Parathyroid adenoma (tissue), 2 donors: ENCODE measurements around the gene TRAF5.
A peak's percentile ranks its signal among the peaks of the same experiment; 100 is the strongest.
"Not testable (repeated sequence)": the region's sequence is repeated elsewhere in the genome, so short reads cannot be mapped to it uniquely, and the experiment has no call there.

Experiments used
- H2AFZ ChIP-seq: fragments of 300-600 bp; sonication (generic); one replicate; pipeline ENCODE4 v1.7.0; 2017; ENCODE audit warnings: antibody characterized with exemption, mild to moderate bottlenecking
- H3K27ac ChIP-seq: fragments of 300-600 bp; sonication (generic); one replicate; pipeline ENCODE4 v1.7.0; 2017
- H3K27me3 ChIP-seq: fragments of 300-600 bp; sonication (generic); one replicate; pipeline ENCODE4 v1.7.0; 2017; ENCODE audit warnings: low read length; ENCODE audit not compliant: control insufficient read depth, insufficient read depth
- H3K36me3 ChIP-seq: fragments of 300-600 bp; sonication (generic); one replicate; pipeline ENCODE4 v1.7.0; 2017; ENCODE audit warnings: low read length; ENCODE audit not compliant: control insufficient read depth, insufficient read depth
- H3K4me1 ChIP-seq: fragments of 300-600 bp; sonication (generic); one replicate; pipeline ENCODE4 v1.7.0; 2017; ENCODE audit warnings: control low read depth
- H3K4me2 ChIP-seq: fragments of 300-600 bp; sonication (generic); one replicate; pipeline ENCODE4 v1.7.0; 2017; ENCODE audit warnings: low read length
- H3K4me3 ChIP-seq: fragments of 300-600 bp; sonication (generic); one replicate; pipeline ENCODE4 v1.7.0; 2017; ENCODE audit warnings: low read depth, low read length
- H3K79me2 ChIP-seq: fragments of 300-600 bp; sonication (generic); one replicate; pipeline ENCODE4 v1.7.0; 2017; ENCODE audit warnings: control low read depth
- H3K9ac ChIP-seq: fragments of 300-600 bp; sonication (generic); one replicate; pipeline ENCODE4 v1.7.0; 2017; ENCODE audit warnings: mild to moderate bottlenecking
- H3K9me3 ChIP-seq: fragments of 300-600 bp; sonication (generic); one replicate; pipeline ENCODE4 v1.7.0; 2017; ENCODE audit warnings: low read length; ENCODE audit not compliant: control insufficient read depth
- TF ChIP-seq, protein P1 (sequence below): fragments of 300-600 bp; sonication (generic); IDR thresholded peaks from one replicate; pipeline ENCODE4 v1.7.0; 2017; ENCODE audit warnings: antibody characterized with exemption, mild to moderate bottlenecking
- donor health status: primary hyperparathyroidism.

Gene TRAF5

DNA sequence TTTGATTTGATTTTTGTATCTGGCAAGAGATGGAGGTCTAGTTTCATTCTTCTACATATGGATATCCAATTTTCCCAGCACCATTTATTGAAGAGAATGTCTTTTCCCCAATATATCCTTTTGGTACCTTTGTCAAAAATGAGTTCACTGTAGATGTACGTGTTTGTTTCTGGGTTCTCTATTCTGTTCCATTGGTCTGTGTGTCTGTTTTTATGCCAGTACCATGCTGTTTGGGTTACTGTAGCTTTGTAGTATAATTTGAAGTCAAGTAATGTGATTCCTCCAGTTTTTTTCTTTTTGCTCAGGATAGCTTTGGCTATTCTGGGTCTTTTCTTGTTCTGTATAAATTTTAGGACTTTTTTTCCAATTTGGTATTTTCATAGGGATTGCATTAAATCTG is 75.1 kb downstream of the TRAF5 start:
- H3K79me2 ChIP-seq, H3K4me1 ChIP-seq, H3K36me3 ChIP-seq, H3K27ac ChIP-seq, H3K27me3 ChIP-seq, H3K4me2 ChIP-seq, H3K4me3 ChIP-seq, H3K9me3 ChIP-seq, H2AFZ ChIP-seq, H3K9ac ChIP-seq: not testable (repeated sequence)

DNA sequence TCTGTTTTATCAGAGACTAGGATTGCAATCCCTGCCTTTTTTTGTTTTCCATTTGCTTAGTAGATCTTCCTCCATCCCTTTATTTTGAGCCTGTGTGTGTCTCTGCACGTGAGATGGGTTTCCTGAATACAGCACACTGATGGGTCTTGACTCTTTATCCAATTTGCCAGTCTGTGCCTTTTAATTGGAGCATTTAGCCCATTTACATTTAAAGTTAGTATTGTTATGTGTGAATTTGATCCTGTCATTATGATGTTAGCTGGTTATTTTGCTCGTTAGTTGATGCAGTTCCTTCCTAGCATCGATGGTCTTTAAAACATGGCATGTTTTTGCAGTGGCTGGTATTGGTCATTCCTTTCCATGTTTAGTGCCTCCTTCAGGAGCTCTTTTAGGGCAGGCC is 79.5 kb downstream of the TRAF5 start:
- not testable (repeated sequence) for H3K9ac ChIP-seq, H3K79me2 ChIP-seq, H2AFZ ChIP-seq, H3K27me3 ChIP-seq, H3K27ac ChIP-seq, H3K4me1 ChIP-seq, H3K36me3 ChIP-seq, H3K4me2 ChIP-seq, H3K9me3 ChIP-seq, H3K4me3 ChIP-seq

DNA sequence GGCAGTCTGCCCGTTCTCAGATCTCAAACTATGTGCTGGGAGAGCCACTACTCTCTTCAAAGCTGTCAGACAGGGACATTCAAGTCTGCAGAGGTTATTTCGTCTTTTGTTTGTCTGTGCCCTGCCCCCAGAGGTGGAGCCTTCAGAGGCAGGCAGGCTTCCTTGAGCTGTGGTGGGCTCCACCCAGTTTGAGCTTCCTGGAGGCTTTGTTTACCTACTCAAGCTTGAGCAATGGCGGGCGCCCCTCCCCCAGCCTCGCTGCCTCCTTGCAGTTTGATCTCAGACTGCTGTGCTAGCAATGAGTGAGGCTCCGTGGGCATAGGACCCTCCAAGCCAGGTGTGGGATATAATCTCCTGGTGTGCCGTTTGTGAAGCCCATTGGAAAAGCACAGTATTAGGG is 81.1 kb downstream of the TRAF5 start:
- H3K36me3 ChIP-seq, H3K4me3 ChIP-seq, H3K4me1 ChIP-seq, H2AFZ ChIP-seq, H3K27ac ChIP-seq, H3K9ac ChIP-seq, H3K9me3 ChIP-seq, H3K79me2 ChIP-seq, H3K27me3 ChIP-seq, H3K4me2 ChIP-seq: not testable (repeated sequence)

DNA sequence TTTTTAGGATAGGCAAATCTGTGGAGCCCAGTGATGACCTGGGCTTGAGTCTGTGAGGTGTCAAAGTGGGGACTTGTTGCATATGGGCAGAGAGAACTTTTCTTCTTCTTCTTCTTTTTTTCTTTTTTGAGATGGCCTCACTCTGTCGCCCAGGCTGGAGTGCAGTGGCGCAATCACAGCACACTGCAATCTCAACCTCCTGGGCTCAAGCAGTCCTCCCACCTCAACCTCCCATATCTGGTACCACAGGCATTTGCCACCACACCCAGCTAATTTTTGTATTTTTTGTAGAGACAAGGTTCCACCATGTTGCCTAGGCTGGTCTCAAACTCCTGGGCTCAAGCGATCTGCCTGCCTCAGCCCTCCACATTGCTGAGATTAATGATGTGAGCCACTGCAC is 85.0 kb downstream of the TRAF5 start:
- TF ChIP-seq, protein P1, sequence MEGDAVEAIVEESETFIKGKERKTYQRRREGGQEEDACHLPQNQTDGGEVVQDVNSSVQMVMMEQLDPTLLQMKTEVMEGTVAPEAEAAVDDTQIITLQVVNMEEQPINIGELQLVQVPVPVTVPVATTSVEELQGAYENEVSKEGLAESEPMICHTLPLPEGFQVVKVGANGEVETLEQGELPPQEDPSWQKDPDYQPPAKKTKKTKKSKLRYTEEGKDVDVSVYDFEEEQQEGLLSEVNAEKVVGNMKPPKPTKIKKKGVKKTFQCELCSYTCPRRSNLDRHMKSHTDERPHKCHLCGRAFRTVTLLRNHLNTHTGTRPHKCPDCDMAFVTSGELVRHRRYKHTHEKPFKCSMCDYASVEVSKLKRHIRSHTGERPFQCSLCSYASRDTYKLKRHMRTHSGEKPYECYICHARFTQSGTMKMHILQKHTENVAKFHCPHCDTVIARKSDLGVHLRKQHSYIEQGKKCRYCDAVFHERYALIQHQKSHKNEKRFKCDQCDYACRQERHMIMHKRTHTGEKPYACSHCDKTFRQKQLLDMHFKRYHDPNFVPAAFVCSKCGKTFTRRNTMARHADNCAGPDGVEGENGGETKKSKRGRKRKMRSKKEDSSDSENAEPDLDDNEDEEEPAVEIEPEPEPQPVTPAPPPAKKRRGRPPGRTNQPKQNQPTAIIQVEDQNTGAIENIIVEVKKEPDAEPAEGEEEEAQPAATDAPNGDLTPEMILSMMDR: no peak
- Histone ChIP-seq H3K9me3 (no peaks in the 10 kb centered on the region), H3K27ac (no peak overlapping the region), H3K4me3 (no peak overlapping the region), H3K4me2 (no peak overlapping the region), H3K4me1 (no peaks in the 10 kb centered on the region), H2AFZ (no peak overlapping the region), H3K79me2 (no peaks in the 10 kb centered on the region), H3K36me3 (no peaks in the 10 kb centered on the region), H3K27me3 (no peaks in the 10 kb centered on the region), H3K9ac (no peak overlapping the region)

DNA sequence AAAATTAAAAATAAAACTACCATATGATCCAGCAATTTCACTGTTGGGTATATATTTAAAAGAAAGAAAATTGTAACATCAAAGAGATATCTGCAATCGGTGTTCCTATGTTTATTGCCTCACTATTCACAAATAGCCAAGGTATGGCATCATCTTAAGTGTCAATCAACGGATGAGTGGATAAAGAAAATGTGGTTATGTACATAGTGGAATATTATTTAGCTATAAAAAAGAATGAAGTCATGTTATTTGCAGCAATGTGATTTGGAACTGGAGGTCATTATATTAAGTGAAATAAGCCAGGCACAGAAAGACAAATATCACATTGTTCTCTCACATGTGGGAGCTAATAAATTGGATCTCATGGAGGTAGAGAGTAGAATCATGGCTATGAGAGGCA is 89.1 kb downstream of the TRAF5 start:
- no peak overlapping the region for H3K27ac ChIP-seq
- no peak overlapping the region for H3K9ac ChIP-seq
- no peaks in the 10 kb centered on the region for H3K9me3 ChIP-seq
- H2AFZ ChIP-seq: peak overlapping the region; percentile 81
- no peak overlapping the region for H3K4me3 ChIP-seq
- H3K79me2 ChIP-seq: no peaks in the 10 kb centered on the region
- no peaks in the 10 kb centered on the region for H3K27me3 ChIP-seq
- TF ChIP-seq, protein P1: no peak
- no peaks in the 10 kb centered on the region for H3K4me1 ChIP-seq
- peak overlapping the region; percentile 56 for H3K4me2 ChIP-seq
- H3K36me3 ChIP-seq: no peaks in the 10 kb centered on the region

DNA sequence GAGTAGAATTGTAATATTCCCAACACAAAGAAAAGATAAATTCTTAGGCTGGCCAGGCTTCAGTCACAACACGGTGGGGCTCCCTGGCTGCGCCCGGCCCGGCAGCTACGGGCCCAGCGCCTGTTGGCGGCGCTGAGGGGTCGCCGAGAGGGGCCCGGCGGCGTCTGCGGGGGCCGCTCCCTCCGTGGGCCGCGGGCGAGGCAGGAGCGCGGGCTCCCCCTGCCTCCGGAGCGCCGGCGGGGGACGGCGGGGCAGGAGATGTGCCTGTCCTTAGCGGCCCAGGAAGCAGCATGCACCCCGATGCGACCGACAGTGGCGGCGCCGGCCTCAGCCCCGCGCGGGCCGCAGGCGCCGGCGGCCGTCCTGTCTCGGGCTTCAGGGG is 89.6 kb downstream of the TRAF5 start:
- not testable (repeated sequence) for H3K36me3 ChIP-seq, H3K27ac ChIP-seq, H3K4me1 ChIP-seq, H3K79me2 ChIP-seq, H3K27me3 ChIP-seq, H3K9ac ChIP-seq, H3K9me3 ChIP-seq, H3K4me3 ChIP-seq
- peak overlapping the region; percentile 56 for H3K4me2 ChIP-seq
- TF ChIP-seq, protein P1: peak; percentile 5
- peak overlapping the region; percentile 81 for H2AFZ ChIP-seq

DNA sequence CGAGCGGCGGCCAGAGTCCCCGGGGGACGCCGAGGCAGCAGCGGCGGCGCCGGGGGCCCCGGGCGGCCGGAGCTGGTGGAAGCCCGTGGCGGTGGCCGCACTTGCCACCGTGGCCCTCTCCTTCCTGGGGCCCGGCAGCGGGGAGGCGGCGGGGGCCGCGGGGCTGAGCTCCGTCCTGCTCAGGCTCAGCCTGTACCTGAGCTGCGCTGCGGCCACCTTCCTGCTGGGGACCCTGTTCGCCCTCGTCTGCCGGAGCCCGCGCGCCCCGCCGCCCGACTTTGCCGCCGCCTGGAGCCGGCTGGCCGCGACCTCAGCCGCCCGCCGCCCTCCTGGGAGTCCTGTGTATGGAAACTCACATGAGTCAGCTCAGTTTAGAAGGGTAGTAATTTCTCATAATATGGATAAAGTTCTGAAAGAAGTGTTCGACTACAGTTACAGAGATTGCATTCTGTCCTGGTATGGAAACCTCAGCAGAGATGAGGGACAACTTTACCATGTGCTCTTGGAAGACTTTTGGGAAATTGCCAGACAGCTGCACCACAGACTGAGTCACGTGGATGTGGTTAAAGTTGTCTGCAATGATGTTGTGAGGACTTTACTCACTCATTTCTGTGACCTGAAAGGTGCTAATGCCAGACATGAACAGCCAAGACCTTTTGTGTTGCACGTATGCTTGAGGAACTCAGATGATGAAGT is 90.1 kb downstream of the TRAF5 start:
- H3K27me3 ChIP-seq, H3K79me2 ChIP-seq, H3K4me1 ChIP-seq, H3K9me3 ChIP-seq, H3K4me3 ChIP-seq, H3K36me3 ChIP-seq, H3K9ac ChIP-seq: not testable (repeated sequence)
- H3K4me2 ChIP-seq: peak overlapping the region; percentile 56
- H3K27ac ChIP-seq: peak overlapping the region; percentile 11
- H2AFZ ChIP-seq: peak overlapping the region; percentile 79
